ENCODE results near the gene ACOX1.

DNA sequence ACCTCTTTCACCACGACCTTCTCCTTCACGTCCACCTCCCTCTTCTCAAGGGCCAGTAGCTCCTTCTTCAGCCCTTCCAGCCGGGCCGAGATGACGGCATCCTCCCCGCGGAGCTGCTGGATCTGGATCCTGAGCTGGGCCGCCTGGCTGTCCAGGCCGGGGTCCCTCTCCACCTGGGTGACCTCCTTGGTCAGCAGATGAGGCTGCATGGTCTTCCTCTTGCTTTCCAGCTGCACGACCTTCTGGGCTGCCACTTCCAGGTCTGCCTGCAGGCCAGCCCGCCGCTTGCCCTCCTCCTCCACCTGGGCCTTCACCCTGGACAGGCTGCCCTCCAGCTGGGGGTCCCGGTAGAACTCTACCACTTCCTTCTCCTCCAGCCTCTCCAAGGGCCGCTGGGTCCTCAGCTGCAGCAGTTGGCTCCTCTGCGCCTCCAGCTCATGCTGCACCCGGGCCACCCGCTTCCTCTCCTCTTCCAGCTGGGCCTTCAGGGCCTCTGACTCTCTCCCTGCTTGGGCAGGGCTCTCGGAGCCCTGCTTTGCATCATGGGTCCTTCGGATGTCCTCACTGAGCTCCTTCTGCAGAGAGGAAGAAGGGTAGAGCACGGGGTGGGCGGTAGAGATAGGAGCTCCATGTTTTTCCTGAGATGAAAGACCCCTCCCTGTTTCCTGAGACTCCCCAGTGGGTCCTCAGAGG, 31.1 kb upstream of the ACOX1 start:
- TF ChIP-seq, protein P1, sequence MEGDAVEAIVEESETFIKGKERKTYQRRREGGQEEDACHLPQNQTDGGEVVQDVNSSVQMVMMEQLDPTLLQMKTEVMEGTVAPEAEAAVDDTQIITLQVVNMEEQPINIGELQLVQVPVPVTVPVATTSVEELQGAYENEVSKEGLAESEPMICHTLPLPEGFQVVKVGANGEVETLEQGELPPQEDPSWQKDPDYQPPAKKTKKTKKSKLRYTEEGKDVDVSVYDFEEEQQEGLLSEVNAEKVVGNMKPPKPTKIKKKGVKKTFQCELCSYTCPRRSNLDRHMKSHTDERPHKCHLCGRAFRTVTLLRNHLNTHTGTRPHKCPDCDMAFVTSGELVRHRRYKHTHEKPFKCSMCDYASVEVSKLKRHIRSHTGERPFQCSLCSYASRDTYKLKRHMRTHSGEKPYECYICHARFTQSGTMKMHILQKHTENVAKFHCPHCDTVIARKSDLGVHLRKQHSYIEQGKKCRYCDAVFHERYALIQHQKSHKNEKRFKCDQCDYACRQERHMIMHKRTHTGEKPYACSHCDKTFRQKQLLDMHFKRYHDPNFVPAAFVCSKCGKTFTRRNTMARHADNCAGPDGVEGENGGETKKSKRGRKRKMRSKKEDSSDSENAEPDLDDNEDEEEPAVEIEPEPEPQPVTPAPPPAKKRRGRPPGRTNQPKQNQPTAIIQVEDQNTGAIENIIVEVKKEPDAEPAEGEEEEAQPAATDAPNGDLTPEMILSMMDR (optimal IDR thresholded peaks at IDR 0.05 in 1 of 3, IDR thresholded peaks at IDR 0.05 in 1 of 3, conservative IDR thresholded peaks at IDR 0.05 in 1 of 3; ENCODE audit: extremely low read depth in 1 of 3, insufficient read depth in 2 of 3, low read length in 3 of 3): no peak
- TF ChIP-seq EZH2 (IDR thresholded peaks at IDR 0.05; ENCODE audit: low read length): no peak
